OCI-M2 (cell line): ENCODE results near the gene TMEM80.
A peak's percentile ranks its signal among the peaks of the same experiment; 100 is the strongest.
"Not testable (repeated sequence)": the region's sequence is repeated elsewhere in the genome, so short reads cannot be mapped to it uniquely, and the experiment has no call there.

Experiments
- DNase-seq: peaks from one replicate; lab custom pipeline; 2025; ENCODE audit not compliant: unreplicated experiment; lab: John Stamatoyannopoulos, UW

The TMEM80 gene

GRCh38 chr11:679271-680207 lies 16.1 kb upstream of the TMEM80 start:
- DNase-seq = no peak

GRCh38 chr11:680476-680875 lies 15.1 kb upstream of the TMEM80 start:
- no peak for DNase-seq

GRCh38 chr11:680970-681369 lies 14.6 kb upstream of the TMEM80 start:
- no peak for DNase-seq

DNA sequence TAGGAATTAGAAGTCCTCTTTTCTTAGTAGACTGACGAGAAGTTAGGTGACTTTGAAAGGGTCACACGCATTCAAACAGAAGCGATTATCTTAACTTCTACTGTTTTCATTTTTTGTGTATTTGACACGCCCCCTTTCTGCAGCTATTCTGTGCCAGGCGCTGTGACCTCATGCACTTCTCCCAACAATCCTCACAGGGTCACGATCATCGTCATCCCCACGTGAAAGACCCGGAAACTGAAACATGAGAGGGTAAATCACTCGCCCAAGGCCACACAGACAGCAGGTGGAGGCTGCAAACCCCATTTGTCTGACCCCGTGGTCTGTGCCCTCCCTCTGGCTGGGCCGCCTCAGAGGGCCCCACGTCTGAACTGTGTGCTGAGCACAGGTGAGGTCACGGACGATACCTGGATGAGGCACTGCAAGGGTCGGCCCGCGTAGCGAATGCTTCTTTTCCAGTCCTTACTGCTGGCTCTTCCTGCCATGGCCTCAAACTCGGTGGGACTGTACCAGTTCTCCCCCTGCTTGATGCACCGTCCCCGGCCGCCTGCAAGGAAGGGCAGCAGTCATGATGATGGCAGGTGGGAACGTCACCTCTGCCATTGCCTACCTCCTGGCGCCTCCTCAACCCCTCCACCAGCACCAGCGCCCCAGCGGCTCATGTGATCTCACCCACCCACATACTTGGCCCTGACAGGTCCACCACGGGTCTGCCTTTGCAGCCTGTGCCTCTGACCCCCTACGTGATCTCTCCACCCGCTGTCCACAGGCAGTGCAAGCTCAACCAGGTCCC lies 9.0 kb upstream of the TMEM80 start:
- DNase-seq = no peak

GRCh38 chr11:687751-688150 lies 7.9 kb upstream of the TMEM80 start:
- DNase-seq = no peak

DNA sequence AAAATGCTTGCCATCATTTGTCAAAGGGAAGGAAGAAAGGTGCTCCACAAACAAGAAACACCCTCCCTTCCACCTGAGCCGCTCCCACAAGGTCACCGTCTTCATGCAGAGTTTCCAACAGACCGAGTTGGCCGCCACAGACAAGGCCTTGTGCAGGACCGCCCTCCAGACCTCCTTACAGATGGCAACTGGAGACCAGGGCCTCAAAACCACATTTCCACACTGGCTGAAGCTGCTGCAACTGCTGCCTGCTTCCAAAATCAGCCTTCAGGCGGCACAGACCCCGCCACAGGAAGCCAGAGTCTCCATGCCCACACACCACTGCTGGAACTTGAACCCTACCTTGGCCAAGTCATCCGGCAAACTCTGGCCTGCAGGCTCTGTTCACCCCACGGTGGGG lies 6.9 kb upstream of the TMEM80 start:
- DNase-seq = no peak

DNA sequence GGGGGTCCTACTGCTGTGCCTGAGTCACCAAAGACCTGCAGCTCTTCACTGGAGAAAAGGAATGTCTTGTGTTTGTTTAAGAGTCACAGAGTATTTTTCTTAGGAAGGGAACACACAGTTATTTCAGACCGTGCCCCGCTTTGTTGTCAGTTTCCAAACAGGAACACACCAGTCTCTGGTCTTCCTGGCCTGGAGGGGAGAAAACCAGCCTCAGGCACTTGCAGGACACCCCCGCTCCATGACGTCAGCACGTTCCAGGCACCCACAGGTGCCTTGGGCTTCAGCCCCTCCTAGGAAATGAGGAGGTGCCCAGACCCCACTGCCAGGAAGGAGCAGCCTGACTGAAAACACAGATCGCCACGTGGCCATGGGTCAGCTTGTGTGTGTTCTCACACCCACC lies 6.0 kb upstream of the TMEM80 start:
- no peak for DNase-seq

- not testable (repeated sequence) for DNase-seq
Measured at GRCh38 chr11:690244-690643, 5.4 kb upstream of the TMEM80 start.

DNA sequence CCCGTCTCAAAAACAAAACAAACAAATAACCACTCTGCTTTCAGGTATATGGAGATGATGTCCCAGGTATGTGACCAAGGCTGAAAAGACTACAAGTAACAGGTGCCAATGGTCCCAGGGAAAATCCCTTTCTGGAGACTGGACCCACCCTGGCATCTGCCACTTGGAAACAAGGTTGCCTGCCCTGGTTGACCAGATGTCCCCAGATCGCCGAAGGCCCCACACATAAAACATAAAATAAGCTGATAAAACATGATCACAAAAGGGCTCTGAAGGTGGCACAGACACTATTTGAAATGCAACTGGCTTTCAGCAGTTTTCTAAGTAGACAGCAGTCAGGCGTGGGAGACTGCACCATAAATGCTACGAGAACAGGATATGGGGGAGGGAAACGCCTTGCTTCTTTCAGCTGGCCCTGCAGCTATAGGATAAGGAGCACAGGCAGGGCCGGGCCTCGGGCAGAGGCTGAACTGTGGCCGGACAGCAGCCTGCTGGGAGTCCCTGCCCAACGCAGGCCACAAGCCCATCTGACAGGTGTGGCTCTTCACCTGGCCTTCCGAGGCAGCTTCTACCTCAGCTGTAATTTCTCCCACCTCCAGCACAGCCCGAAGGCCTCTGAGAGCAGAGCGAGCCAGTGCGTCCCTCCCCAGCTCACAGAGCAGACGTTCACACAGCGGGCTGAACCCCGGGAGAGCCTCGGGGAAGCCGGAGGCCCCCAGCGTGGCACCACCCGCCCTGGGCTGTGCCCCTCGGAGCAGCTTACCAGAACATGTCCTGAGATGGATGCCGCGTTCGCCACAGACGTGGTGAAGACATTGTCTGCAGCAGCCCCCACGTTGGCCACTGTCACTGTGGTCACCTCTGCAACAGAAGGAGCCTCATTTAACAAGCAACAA lies 4.6 kb upstream of the TMEM80 start:
- no peak for DNase-seq

- DNase-seq = no peak
Measured at GRCh38 chr11:691710-692590, 3.7 kb upstream of the TMEM80 start.

GRCh38 chr11:692824-693414 lies 2.7 kb upstream of the TMEM80 start:
- no peak for DNase-seq

DNA sequence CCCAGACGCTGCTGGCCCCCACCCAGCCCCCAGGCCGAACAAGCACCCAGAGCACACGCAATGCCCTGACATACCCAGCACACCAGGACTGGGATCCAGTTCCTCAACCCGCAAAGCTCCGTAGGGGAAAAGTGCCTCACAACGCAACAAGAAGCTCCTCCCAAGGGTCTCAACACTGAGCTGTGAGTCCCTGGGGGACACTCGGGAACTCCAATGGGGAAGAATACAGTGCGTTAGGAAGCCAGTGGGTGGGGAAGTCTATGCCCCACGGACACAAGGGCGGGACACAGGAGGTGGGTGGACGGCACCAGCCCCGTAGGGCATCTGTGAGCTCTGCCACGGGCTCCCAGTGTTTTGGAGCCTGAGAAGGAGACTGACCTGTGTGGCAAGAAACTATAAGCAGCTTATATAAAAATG lies 2.2 kb upstream of the TMEM80 start:
- no peak for DNase-seq

DNA sequence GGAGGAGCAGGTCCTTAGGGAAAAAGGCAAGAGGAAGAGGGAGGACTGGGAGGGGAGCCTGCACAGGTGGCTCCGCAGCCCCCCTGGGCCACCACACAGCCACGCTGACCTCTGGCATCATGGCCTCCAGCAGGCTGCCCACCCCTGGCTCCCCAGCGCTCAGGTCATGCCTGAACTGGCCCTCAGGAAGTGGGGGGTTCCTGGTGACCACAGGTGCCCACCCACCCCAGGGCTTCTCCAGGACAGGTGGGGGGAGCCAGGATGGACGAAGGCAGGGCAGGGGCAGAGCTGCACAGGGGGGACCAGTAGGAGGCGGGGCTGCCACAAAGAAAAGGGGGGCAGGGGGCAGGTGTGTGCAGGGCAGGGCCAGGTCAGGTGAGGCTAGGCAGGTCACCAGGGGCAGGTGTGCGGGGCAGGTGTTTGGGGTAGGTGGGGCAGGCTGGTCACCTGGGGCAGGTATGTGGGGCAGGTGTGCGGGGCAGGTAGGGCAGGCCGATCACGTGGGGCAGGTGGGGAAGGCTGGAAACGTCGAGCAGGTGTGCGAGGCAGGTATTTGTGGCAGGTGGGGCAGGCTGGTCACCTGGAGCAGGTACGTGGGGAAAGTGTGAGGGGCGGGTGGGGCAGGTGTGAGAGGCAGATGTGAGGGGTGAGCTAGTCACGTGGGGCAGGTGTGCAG lies 1.6 kb upstream of the TMEM80 start:
- no peak for DNase-seq

- DNase-seq = no peak
Measured at GRCh38 chr11:694563-695287, 891 bp upstream of the TMEM80 start, which contains the start of gene DEAF1. Gene DEAF1 (minus strand): TSS chr11:695222. CDS start chr11:695047, 175 bp downstream.

GRCh38 chr11:695288-695537 lies 403 bp upstream of the TMEM80 start:
- DNase-seq = peak; percentile 81

DNA sequence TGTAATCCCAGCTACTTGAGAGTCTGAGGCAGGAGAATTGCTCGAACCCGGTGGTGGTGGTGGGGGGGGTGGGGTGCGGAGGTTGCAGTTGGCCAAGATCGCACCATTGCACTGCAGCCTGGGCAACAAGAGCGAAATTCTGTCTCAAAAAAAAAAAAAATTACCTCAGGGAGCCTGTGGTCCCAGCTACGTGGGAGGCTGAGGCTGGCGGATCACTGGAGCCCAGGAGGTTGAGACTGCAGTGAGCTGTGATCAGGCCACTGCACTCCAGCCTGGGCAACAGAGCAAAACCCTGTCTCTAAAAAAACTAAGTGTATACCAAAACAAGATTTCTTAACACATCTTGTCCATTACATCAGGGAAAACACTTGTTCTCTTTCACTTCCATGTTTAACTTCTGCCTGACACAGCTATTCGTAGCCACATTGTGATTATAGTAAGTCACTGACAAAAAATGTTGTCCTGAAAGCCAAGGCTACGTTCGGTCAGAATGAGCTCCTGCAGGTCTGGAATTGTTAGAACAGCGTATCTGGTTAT lies 1.4 kb downstream of the TMEM80 start:
- DNase-seq = no peak

- DNase-seq = no peak
Measured at GRCh38 chr11:697811-698311, 2.2 kb downstream of the TMEM80 start.

- no peak for DNase-seq
Measured at GRCh38 chr11:698493-699115, 3.0 kb downstream of the TMEM80 start.
